DOHH2 (cell line): Measurements from ENCODE around the gene PEAR1.

Source experiments
- CTCF ChIP-seq: fragments of 200-600 bp; sonication (generic); IDR thresholded peaks from one replicate; pipeline ENCODE4 v1.5.1; 2014; ENCODE audit warnings: antibody characterized with exemption, mild to moderate bottlenecking, low read depth, low read length; ENCODE audit not compliant: poor library complexity, severe bottlenecking
- EZH2phosphoT487 ChIP-seq: fragments of 200-600 bp; sonication (generic); IDR thresholded peaks from 2 replicates; pipeline ENCODE4 v1.6.1; 2017; ENCODE audit warnings: borderline replicate concordance, mild to moderate bottlenecking, antibody characterized with exemption, low read length, moderate library complexity, mixed read lengths

DNA sequence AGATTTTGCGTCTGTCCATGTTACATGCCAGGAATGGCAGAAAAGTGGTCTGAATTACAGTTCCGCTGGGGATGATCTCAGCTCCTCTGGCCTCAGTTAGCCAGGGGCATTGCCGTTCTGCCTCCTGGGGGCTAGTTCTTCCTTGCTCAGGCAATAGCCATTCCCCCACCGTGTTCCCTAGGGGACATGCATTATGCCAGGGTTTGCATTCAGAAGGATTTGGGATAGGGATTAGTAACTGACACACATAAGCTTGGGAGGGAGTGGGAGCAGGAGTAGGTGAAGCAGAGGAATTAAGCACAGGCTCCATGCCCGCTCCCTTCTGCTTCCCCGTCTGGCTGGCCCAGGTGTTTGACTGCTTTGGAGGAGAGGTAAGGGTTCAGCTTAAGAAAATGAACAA is 39.6 kb downstream of the PEAR1 start:
- no peak for TF ChIP-seq CTCF
- no peak for TF ChIP-seq EZH2phosphoT487
